HG03095 (cell line): ENCODE measurements around the gene SLC25A34.
A peak's percentile ranks its signal among the peaks of the same experiment; 100 is the strongest.

Experiments used
- ATAC-seq: cut with Tn5 transposase; IDR thresholded peaks from one replicate; pipeline ENCODE4 v1.9.1; 2021; ENCODE audit warnings: moderate library complexity; ENCODE audit not compliant: unreplicated experiment

Gene SLC25A34

DNA sequence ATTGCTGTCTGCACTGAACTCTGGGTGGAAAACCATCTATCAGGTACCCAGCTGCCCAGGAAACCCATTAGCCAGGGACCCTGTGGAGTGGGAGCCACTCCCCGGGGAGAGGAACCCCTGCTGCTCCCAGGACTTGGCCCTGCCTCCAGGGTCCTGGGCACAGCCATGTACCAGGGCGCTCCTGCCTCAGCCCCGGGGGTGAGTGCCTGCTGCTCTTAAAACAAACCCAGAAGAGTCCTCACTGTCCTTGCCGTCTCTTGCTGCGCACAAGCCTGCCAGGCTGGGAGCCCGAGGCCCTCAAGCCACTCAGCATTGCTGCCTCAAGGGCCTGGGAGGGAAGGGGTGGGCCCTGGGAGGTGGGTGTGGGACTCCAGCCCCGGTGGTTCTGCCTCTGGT lies 3.4 kb upstream of the SLC25A34 start:
- no peak for ATAC-seq

GRCh38 chr1:15733218-15733725 lies 2.8 kb upstream of the SLC25A34 start:
- no peak for ATAC-seq

DNA sequence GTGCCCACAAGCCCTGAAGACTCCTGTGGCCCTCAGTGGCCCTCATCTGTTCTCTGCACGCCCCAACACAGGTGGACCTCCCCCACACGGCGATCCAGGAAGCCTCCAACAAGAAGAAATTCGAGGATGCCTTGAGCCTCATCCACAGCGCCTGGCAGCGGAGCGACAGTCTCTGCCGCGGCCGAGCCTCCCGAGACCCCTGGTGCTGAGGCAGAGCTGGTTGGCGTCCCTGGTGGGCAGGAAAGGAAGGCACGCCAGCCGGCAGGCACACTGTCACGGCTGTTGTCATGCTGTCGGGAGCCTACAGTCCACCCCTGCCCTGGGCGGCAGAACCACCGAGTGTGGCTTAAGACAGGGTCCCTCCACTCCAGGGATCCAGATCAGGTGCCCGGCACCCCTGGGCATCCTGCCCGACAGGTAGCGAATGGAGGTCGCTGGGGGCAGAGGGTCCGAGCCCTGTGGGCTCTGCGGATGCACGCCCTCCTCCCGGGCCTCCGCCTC lies 2.3 kb upstream of the SLC25A34 start:
- no peak for ATAC-seq

DNA sequence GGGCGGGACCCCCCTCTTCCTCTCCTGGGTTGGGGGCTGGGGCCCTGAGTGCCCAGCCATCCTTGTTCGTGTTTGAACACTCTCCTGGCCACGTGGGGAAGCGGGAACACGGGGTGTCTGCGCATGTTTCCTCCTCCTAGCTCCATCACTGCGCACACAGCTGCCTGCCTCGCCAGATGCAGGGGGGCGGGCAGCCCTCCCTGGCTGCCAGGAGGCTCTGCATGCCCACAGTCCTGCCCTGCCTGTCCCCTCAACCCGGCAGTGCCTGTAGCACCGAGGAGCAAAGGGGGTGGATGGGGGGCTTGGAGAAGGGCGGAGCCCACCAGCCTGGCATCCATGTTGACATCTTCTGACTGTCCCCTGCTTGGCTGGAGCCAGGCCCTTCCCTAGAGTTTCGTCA lies 1.8 kb upstream of the SLC25A34 start:
- ATAC-seq, result no peak

DNA sequence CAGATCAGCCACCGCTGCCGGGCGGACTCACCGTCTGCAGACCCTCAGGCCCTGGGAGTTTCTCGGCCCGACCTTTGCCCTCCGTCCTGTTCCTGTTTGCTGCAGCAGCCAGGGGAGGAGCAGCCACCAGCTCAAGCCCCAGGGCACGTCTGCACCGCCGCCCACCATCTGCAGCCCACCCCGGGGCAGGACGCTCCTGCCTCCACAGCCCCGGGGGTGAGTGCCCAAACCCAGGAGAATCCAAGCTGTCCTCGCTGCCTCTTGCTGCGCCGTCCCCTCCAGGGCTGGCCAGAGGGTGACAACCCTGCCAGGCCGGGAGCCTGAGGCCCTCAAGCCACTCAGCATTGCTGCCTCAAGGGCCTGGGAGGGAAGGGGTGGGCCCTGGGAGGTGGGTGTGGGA lies 1.2 kb upstream of the SLC25A34 start:
- ATAC-seq, result no peak

GRCh38 chr1:15735304-15736037 lies 587 bp upstream of the SLC25A34 start:
- no peak for ATAC-seq

GRCh38 chr1:15736892-15737261 lies 819 bp downstream of the SLC25A34 start:
- no peak for ATAC-seq

DNA sequence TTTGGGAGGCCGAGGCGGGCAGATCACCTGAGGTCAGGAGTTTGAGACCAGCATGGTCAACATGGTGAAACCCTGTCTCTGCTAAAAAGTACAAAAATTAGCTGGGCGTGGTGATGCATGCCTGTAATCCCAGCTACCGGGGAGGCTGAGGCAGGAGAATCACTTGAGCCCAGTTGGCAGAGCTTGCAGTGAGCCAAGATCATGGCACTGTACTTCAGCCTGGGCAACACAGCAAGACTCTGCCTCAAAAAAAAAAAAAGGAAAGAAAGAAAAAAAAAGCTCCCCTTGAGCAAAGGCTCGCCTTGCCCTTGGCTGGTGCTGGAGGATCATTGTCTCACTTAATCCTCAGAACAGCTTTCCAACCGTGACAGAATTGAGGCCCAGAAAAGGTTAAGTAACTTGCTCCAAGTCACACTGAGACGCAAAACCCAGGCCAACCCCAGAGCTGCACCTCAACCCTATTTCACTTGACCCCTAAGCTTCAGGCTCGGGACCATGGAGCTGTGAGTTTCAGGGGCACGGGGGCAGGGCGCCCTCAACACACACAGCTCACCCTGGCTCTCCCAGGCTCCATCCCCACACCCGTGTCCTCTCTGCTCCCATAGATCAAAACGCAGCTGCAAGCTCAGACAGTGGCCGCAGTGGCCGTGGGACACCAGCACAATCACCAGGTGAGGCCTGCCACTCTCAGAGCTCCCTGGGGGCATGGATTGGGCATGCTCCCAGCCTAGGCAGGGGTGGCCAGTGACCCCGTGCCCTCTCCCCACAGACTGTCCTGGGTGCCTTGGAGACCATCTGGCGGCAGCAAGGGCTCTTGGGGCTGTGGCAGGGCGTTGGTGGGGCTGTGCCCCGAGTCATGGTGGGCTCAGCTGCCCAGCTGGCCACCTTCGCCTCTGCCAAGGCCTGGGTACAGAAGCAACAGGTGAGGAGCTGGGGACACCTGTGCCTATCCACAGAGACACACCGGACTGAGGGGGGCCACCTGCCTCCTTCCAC lies 1.6 kb downstream of the SLC25A34 start:
- ATAC-seq, result no peak

GRCh38 chr1:15738416-15739113 lies 2.5 kb downstream of the SLC25A34 start:
- no peak for ATAC-seq

DNA sequence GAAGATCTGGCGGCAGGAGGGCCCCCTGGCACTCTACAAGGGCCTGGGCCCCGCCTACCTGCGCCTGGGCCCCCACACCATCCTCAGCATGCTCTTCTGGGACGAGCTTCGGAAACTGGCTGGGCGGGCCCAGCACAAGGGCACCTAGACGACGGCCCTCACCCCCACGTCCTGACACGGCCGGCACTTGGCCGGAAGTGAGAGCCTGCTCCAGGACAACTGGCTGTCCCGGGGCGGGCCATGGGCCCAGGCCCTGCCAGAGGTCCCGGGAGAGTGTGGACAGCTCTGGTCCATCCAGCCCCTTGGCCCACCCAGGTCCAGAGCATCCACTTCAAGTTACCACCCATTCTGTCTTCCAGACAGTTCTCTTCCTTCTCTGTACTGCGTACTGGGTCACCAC lies 3.2 kb downstream of the SLC25A34 start:
- ATAC-seq, result no peak

DNA sequence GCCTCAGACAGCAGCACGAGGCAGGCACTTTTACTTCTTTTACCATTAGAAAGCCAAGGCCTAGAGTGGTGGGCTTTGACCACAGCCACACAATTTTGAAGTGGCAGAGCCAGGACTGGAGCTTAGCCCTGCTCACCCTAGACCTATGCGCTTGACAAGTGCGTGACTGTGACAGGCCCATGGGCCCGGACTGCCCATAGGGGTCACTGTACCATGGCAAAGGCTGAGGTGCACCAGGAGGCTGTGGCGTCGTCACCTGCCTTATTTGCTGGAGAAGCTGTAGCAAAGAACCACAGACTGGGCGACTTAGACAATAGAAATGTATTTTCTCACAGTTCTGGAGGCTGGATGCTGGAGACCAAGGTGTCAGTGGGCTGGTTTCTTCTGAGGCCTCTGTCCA lies 3.7 kb downstream of the SLC25A34 start:
- ATAC-seq, result no peak

DNA sequence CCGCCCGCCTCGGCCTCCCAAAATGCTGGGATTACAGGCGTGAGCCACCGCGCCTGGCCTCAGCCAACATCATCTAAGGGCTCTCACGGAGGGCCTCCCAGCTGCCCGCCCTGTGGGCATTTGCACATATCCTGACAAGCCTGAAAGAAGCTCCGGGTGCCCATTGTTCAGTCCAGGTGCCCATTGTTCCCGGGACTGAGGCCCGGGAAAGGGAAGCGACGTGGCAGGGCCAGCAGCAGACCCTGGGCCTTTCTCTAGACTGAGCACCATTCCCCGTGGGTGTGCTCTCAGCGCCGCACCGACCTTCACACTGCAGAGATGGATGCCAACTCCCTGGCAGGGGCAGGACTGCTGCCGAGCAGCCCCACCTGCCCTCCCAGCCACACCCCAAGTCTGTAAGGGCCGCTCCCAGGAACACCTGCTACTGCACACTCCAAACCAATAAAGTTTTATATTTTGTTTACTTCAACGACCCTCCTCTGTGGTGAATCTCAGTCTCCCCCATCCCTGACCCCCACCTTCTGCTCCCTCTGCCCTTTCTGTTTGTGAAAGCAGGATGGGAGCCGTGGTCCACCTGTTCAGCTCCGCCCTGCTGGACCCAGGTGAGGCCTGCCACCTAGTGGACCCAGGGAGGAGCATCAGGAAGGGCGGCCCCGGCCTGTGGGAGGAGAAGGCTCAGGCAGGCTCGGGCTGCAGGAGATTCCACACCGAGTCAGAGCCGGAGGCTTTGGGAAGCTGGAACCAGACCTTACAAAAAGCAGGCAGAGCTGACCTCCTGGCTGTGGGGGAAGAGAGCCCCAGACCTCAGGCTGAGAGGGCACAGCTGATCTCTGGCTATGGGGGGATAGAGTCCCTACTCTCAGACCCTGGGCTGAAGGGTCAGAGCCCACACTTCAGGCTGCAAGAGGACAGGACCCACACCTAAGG lies 5.1 kb downstream of the SLC25A34 start:
- peak; percentile 68 for ATAC-seq

DNA sequence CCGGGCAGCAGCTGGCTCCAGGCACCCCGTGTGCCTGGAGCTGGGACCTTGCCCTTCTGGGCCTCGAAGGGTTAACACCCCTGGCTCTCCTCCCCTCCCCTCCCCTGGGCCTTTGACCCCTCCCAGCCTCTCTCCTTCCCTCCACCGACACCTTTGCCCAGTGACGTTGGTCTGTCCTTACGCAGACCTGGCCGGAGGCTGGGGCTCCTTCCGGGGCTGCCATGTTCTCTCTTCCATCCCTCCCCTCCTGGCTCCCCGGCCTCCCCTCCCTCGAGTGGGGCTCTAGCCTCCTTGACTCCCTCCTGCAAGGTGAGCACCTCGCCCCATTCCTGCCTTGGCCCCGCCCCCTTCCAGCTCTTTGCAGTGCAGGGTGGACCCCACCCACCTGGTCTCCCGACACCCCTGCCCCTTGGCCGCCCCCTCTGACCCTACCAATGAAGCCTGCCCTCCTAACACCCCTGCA lies 6.3 kb downstream of the SLC25A34 start, which contains the start of gene TMEM82:
Gene TMEM82, plus strand, starts transcription at position 161 of the 463 bp plus-strand sequence. Its CDS starts 61 bp downstream, at position 222.
- no peak for ATAC-seq

- no peak for ATAC-seq
Measured at GRCh38 chr1:15744122-15744679, 8.1 kb downstream of the SLC25A34 start.

DNA sequence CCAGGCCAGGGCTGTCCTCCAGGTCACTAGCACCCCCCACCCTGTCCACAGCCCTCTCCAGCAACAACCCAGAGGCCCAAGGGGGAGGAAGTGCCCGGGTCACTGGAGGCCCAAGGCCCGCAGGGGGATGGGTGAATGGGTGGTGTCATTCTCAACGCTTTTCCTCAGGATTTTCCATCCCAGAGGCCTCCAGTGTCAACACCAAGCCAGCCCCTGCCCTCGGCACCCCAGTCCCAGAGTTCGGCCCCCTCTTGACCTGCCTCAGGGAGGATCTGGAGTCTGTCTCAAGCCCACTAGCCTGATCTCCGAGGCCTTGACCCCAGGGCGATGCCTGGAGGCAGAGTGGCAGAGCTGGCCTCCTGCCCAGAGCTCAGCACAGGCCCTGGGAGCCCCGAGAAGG lies 11.3 kb downstream of the SLC25A34 start:
- no peak for ATAC-seq

DNA sequence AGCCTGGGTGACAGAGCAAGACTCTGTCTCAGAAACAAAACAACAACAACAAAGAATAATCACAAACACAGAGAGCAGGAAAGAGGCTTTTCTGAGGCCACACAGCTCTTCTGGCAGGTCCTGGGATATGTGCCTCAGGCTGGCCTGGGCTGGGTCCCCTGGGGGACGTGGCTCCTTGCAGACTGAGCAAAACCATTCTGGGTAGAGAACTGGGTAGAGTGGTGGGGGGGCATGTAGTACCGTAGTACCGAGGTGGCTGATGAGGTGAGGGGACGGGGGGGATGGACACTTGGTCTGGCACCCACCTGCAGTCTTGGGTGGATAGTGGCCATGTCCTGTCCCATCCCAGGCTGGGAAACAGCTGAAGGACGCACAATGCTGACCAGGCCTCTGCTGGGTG lies 12.2 kb downstream of the SLC25A34 start:
- no peak for ATAC-seq

- no peak for ATAC-seq
Measured at GRCh38 chr1:15748690-15749398, 12.8 kb downstream of the SLC25A34 start.

- ATAC-seq, result no peak
Measured at GRCh38 chr1:15749399-15750291, 13.6 kb downstream of the SLC25A34 start.
